IPS-NIHi7 (cell line): Measurements from ENCODE around the gene TRIM14.
"Not testable (repeated sequence)": the region's sequence is repeated elsewhere in the genome, so short reads cannot be mapped to it uniquely, and the experiment has no call there.

Experiments
- DNase-seq: peaks from one replicate; pipeline ENCODE4 v3.0.0; 2012; ENCODE audit warnings: mixed read lengths; ENCODE audit errors: extremely low spot score

Gene TRIM14

DNA sequence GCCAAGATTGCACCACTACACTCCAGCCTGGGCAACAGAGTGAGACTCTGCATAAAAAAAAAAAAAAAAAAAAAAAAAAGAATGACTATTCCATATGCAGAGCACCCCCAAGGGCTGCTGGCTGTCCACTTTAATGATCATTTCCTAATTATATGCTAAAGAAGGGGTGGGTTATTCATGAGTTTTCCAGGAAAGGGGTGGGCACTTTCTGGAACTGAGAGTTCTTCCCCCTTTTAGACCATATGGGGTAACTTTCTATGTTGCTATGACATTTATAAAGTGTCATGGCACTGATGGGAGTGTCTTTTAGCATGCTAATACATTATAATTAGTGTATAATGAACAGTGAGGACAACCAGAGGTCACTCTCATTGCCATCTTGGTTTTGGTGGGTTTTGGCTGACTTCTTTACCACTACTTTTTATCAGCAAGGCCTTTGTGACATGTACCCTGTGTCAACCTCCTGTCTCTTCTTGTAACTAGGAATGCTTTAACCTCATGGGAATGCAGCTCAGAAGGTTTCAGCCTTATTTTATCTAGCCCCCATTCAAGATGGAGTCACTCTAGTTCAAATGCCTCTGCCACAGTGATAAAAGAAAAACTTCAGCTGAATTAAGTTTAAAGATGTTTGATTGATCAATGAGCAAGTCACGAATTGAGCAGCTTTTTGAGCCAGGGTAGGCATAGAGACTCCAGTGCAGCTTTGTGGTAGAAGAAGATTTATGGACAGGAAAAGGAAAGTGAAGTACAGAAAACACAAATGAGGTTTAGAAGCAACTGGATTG, 69.5 kb downstream of the TRIM14 start:
- DNase-seq = no peak

DNA sequence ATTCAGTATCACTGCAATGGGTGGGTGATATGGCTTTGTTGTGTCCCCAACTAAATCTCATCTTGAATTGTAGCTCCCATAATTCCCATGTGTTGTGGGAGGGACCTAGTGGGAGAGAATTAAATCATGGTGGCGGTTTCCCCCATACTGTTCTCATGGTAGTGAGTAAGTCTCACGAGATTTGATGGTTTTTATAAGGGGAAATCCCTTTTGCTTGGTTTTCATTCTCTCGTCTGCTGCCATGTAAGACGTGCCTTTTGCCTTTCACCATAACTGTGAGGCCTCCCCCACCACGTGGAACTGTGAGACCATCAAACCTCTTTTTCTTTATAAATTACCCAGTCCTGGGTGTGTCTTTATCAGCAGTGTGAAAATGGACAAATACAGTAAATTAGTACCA, 72.0 kb downstream of the TRIM14 start:
- DNase-seq = no peak

DNA sequence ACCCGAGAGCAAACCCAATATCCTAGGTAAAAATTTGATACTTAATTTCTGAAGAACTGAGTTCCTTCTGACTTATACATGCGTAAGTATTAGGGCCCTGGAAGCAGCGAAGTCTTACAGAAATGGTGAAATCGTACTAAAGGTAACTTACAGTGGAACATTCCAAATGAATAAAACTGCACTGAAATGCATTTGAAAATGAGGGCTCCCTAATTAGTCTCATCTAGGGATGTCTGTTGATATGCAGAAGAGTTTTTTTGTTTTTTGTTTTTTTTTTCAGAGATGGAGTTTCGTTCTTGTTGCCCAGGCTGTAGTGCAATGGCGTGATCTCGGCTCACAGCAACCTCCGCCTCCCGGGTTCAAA, 72.9 kb downstream of the TRIM14 start:
- no peak for DNase-seq

DNA sequence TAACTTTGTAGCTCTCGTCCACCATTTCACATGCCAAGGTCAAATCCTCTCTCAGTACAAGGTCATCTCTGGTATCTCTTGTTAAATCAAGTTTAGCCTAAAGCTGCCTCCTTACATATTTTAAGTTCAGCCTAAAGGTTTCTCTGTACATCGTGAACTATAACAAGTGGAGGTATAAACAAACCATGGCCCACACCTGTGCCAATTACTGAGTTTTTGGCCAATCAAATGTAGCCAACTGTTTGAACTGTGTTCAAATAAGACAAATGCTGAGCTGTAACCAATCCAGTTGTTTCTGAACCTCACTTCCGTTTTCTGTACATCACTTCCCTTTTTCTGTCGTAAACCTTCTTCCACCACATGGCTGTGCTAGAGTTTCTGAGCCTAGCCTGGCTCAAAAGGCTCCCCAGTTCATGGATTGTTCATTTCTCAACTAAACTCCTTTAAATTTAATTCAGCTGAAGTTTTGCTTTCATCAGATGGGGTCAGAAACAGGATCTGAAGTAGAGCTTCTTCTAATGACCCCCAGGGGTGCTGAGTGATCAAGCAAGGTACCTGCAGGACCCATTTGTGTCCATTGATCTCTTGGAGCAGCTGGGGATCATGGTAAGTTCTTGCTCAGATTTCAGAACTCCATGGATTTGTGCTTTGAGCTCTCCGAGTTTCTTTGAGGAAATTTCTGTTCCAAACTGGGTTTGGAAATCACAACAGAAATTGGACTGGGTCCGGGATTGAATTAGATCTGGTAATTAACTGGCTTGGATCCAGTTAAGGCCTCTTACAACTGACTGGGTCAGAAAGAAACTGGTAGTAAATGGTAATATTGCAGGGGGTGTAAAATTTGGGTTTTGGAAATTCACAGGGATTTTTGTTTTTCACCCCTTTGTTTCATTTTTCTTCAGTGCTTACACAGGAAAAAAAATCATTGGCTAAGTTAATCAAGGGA, 73.5 kb downstream of the TRIM14 start:
- no peak for DNase-seq

DNA sequence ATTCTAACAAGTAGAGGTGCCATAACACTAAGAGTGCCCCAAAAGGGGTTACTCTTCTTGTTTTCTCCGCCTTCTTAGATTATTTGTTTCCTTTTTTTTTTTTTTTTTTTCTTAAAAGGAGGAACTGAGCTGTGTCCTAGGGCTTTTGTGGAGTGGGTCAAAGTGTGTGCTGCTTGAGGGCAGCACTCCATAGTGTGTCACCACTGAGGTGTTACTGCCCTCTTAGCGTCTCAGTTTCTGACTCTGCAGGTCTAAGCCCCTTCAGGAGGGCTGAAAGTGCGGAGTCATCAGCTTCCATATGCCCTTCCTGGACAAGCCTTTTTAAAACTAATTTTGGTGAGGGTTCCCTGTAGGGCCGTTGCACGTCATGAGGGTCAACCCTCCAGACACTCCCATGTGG, 75.1 kb downstream of the TRIM14 start:
- DNase-seq = no peak

DNA sequence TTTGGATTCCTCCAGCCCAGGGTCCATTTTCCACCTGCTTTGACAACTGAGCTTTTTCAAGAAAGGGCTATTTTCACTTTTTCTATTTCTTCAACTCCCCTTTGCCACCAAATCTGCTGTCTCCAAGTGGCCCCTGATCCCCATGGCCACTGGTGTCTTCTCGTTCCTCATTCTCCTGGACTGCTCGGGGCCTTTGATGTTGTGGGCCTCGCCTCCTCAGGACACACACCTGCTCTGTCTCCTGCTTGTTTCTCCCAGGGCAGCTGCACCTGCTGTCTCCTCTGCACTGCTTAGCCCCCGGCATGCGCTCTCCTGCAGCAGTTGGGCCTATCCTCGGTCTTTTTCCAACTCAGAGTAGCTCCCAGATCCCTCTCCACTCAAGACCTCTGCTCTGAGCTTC, 78.8 kb downstream of the TRIM14 start:
- DNase-seq = no peak

DNA sequence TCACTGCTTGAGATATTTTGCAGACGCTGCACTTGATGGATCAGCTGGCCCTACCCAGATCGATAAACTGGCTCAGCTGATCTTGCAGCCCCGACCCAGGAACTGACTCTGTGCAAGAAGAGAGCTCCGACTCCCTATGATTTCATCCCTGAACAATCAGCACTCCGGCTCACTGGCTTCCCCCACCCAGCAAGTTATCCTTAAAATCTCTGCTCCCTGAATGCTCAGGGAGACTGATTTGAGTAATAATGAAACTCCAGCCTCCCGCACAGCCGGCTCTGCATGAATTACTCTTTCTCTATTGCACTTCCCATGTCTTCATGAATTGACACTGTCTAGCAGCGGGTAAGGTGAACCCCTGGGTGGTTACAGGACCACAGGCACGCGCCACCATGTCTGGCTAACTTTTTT, 79.4 kb downstream of the TRIM14 start:
- DNase-seq = no peak

DNA sequence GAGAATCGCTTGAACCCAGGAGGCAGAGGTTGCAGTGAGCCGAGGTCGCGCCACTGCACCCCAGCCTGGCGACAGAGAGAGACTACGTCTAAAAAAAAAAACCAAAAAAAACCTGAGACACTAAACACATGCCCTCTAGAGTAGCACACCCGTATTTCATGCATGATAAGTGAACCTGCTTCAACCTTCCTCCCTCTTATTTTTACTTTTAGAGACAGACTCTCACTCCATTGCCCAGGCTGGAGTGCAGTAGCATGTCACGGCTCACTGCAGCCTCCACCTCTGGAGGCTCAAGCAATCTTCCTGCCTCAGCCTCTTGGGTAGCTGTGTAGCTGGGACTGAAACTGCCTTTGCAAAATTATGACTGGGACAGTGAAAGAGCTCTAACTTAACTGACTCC, 80.1 kb downstream of the TRIM14 start:
- no peak for DNase-seq

DNA sequence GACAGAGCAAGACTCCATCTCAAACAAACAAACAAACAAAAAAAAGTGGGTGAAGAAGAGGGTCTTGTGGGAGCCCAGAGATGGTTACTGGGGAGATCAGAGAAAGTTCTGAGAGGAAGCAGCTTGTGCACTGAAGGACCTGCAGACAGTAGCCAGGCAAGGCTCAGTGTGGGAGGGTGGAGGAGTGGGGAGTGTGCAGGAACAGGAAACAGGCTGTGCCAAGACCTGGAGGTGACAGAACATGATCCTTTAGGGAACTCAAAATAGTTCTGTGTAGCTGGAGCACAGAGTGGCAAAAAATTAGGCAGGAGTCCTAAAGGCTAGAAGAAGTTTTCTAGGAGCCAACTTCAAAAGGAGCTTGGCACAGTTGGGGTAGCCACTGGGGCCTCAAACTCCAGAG, 81.7 kb downstream of the TRIM14 start:
- DNase-seq = no peak

DNA sequence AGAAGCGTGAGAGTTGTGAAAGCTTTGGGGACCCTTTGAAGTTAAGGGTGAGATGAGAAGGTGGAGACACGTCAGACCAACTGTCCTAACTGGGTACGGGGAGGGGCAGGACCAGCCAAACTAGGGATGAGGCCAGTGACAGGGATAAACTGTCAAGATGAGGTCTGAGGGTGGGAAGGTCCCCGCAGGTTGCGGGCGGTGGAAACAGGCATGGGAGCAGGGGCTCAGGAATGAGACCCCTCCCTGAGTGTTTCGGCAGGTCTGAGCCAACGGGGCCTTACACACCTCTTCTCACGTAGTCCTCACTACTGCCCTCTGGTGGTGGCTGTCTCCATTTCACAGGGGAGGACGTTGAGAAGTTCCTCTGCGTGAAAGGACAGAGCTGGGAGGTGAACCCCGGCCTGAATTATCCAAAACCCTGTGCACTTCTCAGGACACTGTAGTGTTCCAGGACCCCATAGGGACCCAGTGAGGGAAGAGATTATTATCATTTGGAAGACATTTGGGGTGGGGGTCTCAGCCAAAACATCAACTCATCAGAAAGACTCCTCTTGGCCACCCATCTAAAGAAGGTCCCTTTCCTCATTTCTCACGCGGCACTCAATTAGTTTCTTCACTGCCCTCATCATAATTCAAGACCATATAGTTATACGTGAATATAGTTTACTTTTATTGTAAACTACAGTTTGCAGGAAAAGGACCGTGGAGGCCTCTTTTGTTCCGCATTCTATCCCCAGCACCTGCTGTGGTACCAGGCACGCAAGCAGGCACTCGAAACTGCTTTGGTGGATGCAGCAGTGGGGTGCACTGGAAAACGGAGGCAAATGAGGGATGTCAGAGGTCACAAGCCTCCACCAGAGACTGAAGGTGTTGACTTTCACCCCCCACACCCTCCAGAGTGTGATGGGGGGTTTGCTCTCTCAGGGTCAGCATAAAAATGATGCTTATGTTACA, 84.2 kb downstream of the TRIM14 start:
- peak; percentile 89 for DNase-seq

DNA sequence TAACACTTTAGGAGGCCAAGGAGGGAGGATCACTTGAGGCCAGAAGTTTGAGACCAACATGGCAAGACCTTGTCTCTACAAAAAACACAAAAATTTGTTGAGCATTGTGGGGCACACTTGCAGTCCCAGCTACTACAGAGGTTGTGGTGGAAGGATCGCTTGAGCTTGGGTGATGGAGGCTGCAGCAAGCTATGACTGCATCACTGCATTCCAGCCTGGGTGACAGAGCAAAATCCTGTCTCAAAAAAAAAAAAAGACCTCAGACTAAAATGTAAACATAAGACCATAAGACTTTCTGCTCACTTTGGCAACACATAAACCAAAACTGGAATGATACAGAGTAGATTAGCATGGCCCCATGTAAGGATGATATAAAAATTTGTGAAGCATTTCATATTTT, 87.1 kb downstream of the TRIM14 start:
- DNase-seq = no peak

DNA sequence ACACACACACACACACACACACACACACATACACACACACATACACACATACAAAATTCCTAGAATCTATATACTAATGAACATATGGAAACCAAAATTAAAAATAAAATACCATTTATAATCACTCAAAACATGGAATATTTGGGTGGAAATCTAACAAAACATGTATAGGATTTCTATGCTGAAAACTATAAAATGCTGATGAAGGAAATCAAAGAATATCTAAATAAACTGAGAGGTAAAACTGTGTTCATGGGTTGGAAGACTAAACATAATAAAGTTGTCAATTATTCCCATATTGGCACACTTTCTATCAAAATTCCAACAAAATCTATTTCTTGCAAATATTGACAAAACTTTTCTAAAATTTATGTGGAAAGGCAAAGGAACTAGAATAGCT, 87.9 kb downstream of the TRIM14 start:
- DNase-seq = no peak

DNA sequence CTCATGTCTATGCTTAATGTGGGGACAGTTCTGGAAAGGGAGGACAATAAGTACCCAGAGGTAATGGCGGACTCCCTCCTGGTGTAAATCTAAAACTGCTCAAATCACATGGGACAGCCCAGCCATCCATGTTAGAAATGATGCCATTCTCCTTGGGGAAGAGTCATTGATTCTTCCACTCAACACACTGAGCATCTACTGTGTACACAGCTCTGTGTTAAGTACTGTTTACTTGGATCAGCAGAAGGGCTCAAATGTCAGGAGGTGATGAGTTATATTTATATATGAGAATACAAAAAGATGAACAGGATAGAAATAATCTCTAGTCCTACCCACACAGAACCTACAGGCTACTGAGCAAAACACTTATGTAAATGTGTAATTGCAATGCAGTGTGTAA, 94.3 kb downstream of the TRIM14 start:
- no peak for DNase-seq

DNA sequence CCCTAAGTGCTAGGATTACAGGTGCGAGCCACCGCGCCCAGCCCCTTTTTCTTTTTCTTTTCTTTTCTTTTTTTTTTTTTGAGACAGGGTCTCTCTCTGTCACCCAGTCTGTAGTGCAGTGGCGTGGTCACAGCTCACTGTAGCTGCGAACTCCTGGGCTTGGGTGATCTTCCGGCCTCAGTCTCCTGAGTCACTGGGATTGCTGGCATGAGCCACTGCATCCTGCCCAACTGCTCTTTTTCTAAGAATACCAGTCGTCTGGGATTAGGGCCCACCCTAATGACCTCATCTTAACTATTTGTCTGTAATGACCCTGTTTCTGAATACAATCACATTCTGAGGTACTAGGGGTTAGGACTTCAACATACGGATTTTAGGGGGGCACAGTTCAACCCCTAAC, 96.6 kb downstream of the TRIM14 start:
- DNase-seq = no peak

DNA sequence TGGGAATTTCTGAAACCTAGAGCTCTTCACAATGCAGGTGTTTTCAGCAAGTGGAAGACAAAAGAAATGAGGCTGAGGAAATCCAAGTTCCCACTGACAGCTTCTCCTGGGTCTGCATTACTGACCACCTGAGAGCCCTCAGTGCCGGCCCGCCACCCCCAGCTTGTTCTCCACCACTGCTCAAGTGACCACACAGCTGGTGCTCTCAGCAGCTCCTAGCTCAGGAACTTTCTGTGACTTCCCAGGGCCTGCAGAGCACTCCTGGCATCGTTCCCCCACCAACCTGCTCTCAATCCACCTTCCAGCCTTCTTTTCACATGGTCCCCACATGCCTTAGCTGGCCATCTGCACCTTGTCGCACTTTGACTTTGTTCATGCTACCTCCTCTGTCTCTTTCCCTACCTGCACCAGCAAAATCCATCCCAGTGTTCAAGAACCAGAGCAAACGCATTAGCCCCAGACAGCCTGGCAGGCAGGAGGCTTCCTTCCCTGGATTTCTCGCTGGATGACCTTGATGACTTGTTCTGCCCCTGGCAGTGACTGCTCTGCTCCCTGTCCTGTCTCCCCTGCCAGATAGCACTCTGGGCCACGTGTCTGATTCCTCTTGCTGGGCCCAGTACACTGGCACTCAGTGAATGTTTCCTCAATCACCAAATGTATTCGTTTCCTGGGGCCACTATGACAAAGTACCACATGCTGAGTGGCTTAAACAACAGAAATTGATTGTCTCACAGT, 97.5 kb downstream of the TRIM14 start:
- DNase-seq = no peak

DNA sequence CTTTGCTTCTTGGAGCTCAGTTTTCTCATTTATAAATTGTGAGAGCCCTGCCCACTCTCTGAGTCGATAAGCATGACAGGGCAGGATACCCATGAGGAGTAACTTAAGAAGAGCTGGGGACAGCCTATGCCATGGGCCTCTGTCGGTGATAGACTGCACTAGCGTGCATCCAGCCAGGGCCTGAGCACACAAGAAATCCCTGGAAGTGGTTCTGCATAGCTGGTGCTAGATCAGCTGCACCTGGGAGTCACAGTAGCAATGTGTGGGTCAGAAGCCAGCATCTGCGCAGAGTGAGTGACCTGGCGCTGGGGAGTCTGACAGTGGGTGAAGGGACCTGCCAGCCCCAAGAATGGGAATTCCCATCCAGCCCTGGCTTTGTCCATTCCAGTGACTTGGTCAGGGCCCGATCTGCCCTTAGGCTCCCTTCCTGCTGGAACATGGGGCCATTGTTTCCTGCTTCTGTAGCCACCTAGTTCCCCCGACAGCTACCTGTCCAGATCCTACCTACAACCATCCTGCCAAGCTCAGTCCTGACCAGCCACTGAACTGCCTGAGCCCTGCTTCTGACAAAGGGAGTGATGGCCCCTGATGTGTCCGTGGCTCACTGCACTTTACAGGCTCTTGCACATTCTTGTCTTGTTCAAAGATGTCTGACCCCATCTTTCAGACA, 98.4 kb downstream of the TRIM14 start:
- no peak for DNase-seq

DNA sequence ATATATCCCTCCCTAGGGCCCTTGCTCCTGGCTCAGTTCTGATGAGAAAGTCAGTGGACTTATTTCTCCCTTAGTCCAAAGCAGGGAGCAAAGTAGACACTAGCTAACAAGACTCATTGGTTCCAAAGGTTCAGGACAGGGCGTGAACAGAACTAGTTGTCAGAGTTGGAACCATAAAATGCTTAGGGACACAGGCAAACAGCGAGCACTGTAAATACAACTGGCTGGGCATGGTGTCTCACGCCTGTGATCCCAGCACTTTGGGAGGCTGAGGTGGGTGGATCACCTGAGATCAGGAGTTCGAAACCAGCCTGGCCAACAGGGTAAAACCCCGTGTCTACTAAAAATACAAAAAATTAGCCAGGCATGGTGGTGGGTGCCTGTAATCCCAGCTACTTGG, 99.2 kb downstream of the TRIM14 start:
- DNase-seq = not testable (repeated sequence)
